ENCODE measurements around the gene UTS2R.
"Not testable (repeated sequence)": the region's sequence is repeated elsewhere in the genome, so short reads cannot be mapped to it uniquely, and the experiment has no call there.

Gene UTS2R

GRCh38 chr17:82406131-82406671 is 34.6 kb downstream of the UTS2R start:
- DNase-seq (ENCODE audit: low read depth in 3 of 3, low spot score in 1 of 3): no peak

GRCh38 chr17:82407255-82407654 is 35.7 kb downstream of the UTS2R start:
- no peak for DNase-seq (ENCODE audit: low read depth in 3 of 3, low spot score in 1 of 3)

- DNase-seq (ENCODE audit: low read depth in 3 of 3, low spot score in 1 of 3): no peak
Observed at GRCh38 chr17:82408288-82408937, 36.8 kb downstream of the UTS2R start.

GRCh38 chr17:82408938-82409318 is 37.4 kb downstream of the UTS2R start:
- no peak for DNase-seq (ENCODE audit: low read depth in 3 of 3, low spot score in 1 of 3)

- no peak for DNase-seq (ENCODE audit: low read depth in 3 of 3, low spot score in 1 of 3)
Observed at GRCh38 chr17:82410014-82410716, 38.6 kb downstream of the UTS2R start.

- no peak for DNase-seq (ENCODE audit: low read depth in 3 of 3, low spot score in 1 of 3)
Observed at GRCh38 chr17:82411396-82412053, 40.0 kb downstream of the UTS2R start.

GRCh38 chr17:82412081-82412480 is 40.5 kb downstream of the UTS2R start:
- DNase-seq (ENCODE audit: low read depth in 3 of 3, low spot score in 1 of 3): not testable (repeated sequence)

GRCh38 chr17:82412535-82413520 is 41.3 kb downstream of the UTS2R start:
- DNase-seq (ENCODE audit: low read depth in 3 of 3, low spot score in 1 of 3): no peak

GRCh38 chr17:82414548-82415281 is 43.1 kb downstream of the UTS2R start:
- DNase-seq (ENCODE audit: low read depth in 3 of 3, low spot score in 1 of 3): peak; percentile 33 to 57 (median 45)

- no peak for DNase-seq (ENCODE audit: low read depth in 3 of 3, low spot score in 1 of 3)
Observed at GRCh38 chr17:82415336-82415735, 43.8 kb downstream of the UTS2R start.

GRCh38 chr17:82415786-82416185 is 44.2 kb downstream of the UTS2R start:
- no peak for DNase-seq (ENCODE audit: low read depth in 3 of 3, low spot score in 1 of 3)

- DNase-seq (ENCODE audit: low read depth in 3 of 3, low spot score in 1 of 3): no peak
Observed at GRCh38 chr17:82416264-82416663, 44.7 kb downstream of the UTS2R start.

- DNase-seq (ENCODE audit: low read depth in 3 of 3, low spot score in 1 of 3): no peak
Observed at GRCh38 chr17:82416771-82417170, 45.2 kb downstream of the UTS2R start.

GRCh38 chr17:82418001-82418986 is 46.7 kb downstream of the UTS2R start, which contains the start of the genes HEXD and OGFOD3:
Gene HEXD (plus strand): TSS chr17:82418347. CDS start chr17:82419800, 1,453 bp downstream.
Gene OGFOD3 (minus strand): TSS chr17:82418586. CDS start chr17:82418485, 101 bp downstream.
- peak; percentile 55 to 79 (median 74) for DNase-seq (ENCODE audit: low read depth in 3 of 3, low spot score in 1 of 3)

GRCh38 chr17:82419540-82419939 is 48.0 kb downstream of the UTS2R start:
- DNase-seq (ENCODE audit: low read depth in 3 of 3, low spot score in 1 of 3): no peak

- peak in 1 of 3 donors; percentile 48 for DNase-seq (ENCODE audit: low read depth in 3 of 3, low spot score in 1 of 3)
Observed at GRCh38 chr17:82424001-82424862, 52.7 kb downstream of the UTS2R start.

GRCh38 chr17:82424863-82425159 is 53.2 kb downstream of the UTS2R start:
- DNase-seq (ENCODE audit: low read depth in 3 of 3, low spot score in 1 of 3): no peak
